Measurements from ENCODE around the gene TNRC18. TPM values are rescaled to one million over a fixed set of nuclear protein-coding genes. Genes with fewer than 3 reads are reported as not detected.
"Not testable (repeated sequence)": the region's sequence is repeated elsewhere in the genome, so short reads cannot be mapped to it uniquely, and the experiment has no call there.

The TNRC18 gene
- total and polyA plus RNA-seq, 9 of the 15 experiments (the other 6 are each of a cell fraction or from before 2014, with no cell fraction given): 0.03 to 43.2 (median 18.0) TPM

DNA sequence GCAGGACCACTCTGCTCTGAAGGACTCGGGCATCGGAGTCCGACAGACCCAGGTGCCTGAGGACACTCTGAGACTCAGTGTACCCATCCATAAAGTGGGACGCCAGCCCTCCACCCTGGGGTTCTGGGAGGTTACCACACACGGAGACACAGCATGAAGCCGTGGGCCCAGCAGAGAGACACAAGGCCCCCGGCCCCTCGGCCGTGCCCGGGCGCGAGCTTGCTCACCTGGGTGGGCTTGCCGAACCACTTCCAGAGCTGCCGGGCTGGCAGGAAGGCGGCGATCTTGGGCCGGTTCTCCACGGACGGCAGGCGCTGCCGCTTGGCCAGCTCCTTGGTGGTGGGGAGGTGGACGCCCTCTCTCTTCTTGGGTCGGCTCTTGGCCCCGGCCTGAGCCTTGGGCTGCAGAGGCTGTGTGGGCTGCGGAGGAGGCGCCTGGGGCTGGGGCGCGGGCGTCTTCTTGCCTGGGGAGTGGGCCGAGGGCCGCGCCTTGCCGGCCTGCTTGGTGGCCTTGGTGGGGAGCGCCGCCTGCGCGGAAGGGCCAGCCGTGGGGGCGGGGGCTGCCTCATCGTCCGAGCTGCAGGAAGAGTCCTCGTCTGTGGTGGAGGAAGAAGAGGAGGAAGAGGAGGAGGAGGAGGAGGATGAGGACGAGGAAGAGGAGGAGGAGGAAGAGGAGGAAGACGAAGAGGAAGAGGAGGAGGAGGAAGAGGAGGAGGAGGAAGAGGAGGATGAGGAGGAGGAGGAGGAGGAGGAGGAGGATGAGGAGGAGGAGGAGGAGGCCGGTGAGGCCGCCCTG lies 111.2 kb downstream of the TNRC18 start:
- H3K27me3 ChIP-seq (ENCODE audit: control insufficient read depth in 2 of 2, insufficient read depth in 2 of 2, low read length in 2 of 2); H3K4me3 ChIP-seq; H2AFZ ChIP-seq (ENCODE audit: low read depth, low read length); H3K4me1 ChIP-seq (replicated peaks in 1 of 2; ENCODE audit: control insufficient read depth in 2 of 2, insufficient read depth in 2 of 2, low read length in 2 of 2); DNase-seq (ENCODE audit: extremely low read depth in 1 of 4, low spot score in 3 of 4); H3K79me2 ChIP-seq (ENCODE audit: control insufficient read depth, insufficient read depth, low read length); BruUV-seq (replicated peaks); ATAC-seq; H4K20me1 ChIP-seq (replicated peaks; ENCODE audit: control insufficient read depth, insufficient read depth, low read length); intact Hi-C loops (cut with micrococcal nuclease); H3K9me1 ChIP-seq (ENCODE audit: control insufficient read depth, insufficient read depth, low read length); POLR2A ChIA-PET; FAIRE-seq; H3K9me3 ChIP-seq (replicated peaks; ENCODE audit: control insufficient read depth, insufficient read depth, low read depth, low read length); H3K27ac ChIP-seq (ENCODE audit: extremely low read depth, low read depth, low read length); H3K4me2 ChIP-seq (ENCODE audit: insufficient read depth, low read length); H3K9ac ChIP-seq (ENCODE audit: insufficient read depth in 1 of 2, low read depth in 2 of 2, low read length in 2 of 2); CTCF ChIA-PET (ENCODE audit: low intra/inter-chr PET ratio); in situ Hi-C loops (cut with MboI): not testable (repeated sequence)
- TF ChIP-seq POLR2G (IDR thresholded peaks at IDR 0.05; ENCODE audit: low read depth, low read length) (0 out of 2 replicates have a peak, but pooled peaks have one; percentile 24), ZNF263 (CRISPR knock-in tag; IDR thresholded peaks at IDR 0.05; ENCODE audit: borderline replicate concordance) (peak; percentile 71; the same call in 1 of the 2 replicates)
- WGBS (ENCODE audit: insufficient coverage, low coverage, missing lambda C conversion rate): 92% methylated on average over 16 of the region's 46 CpGs
- H3K36me3 ChIP-seq (ENCODE audit: control insufficient read depth, insufficient read depth, low read length): peaks cover 11% of the 10 kb centered on the region; the same call in 2 of the 3 replicates

DNA sequence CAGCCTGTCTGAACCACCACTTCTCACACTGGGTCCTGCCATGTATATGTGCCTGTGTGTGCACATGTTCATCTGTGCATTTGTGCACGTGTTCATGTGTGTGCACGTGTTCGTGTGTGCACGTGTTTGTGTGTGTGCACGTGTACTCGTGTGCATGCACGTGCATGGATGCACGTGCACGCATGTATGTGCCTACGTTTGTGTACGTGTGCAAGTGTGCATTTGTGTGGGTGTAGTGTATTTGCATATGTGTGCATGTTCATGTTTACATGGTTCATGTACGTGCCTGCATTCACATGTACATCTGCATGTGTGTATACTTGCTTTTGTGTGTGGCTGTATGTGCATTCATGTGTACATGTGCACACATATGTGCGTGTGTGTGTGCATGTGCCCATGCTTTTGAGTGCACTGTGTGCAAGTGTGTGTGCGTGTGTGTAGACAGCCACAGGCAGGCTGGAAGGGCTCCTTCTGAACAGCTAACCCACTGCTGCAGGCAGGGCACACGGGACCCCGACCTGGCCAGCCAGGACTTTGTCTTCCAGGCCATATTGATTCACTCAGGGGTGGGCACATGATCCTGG lies 112.7 kb downstream of the TNRC18 start:
- no peak overlapping the region for H3K27ac ChIP-seq (ENCODE audit: extremely low read depth, low read depth, low read length)
- no peaks in the 10 kb centered on the region for H3K4me1 ChIP-seq (replicated peaks in 1 of 2; ENCODE audit: control insufficient read depth in 2 of 2, insufficient read depth in 2 of 2, low read length in 2 of 2)
- H3K9me3 ChIP-seq (replicated peaks; ENCODE audit: control insufficient read depth, insufficient read depth, low read depth, low read length): no peaks in the 10 kb centered on the region
- H4K20me1 ChIP-seq (replicated peaks; ENCODE audit: control insufficient read depth, insufficient read depth, low read length): no peaks in the 10 kb centered on the region
- H3K36me3 ChIP-seq (ENCODE audit: control insufficient read depth, insufficient read depth, low read length): peaks cover 11% of the 10 kb centered on the region; the same call in 2 of the 3 replicates
- no peaks in the 10 kb centered on the region for H3K79me2 ChIP-seq (ENCODE audit: control insufficient read depth, insufficient read depth, low read length)
- 90% methylated on average over 16 of the region's 16 CpGs for WGBS (ENCODE audit: insufficient coverage, low coverage, missing lambda C conversion rate)
- no peak overlapping the region for H3K9ac ChIP-seq (ENCODE audit: insufficient read depth in 1 of 2, low read depth in 2 of 2, low read length in 2 of 2)
- POLR2A ChIA-PET: no interaction called here
- FAIRE-seq: no peak
- H3K9me1 ChIP-seq (ENCODE audit: control insufficient read depth, insufficient read depth, low read length): no peaks in the 10 kb centered on the region
- TF ChIP-seq KDM1A (IDR thresholded peaks at IDR 0.05): peak in 1 of 2 experiments; percentile 91; a peak in 1 of 4 replicates
- no peak for TF ChIP-seq EHMT2 (IDR thresholded peaks at IDR 0.05)
- no peak for TF ChIP-seq LEF1 (IDR thresholded peaks at IDR 0.05)
- TF ChIP-seq IRF2 (CRISPR knock-in tag; IDR thresholded peaks at IDR 0.05): peak; percentile 76; the same call in 1 of the 2 replicates
- no peak for TF ChIP-seq GTF2E2 (tag; IDR thresholded peaks at IDR 0.05)
- 0 out of 2 replicates have a peak, but pooled peaks have one; percentile 23 for TF ChIP-seq ZNF143 (CRISPR knock-in tag; IDR thresholded peaks at IDR 0.05)
- CTCF ChIA-PET (ENCODE audit: low intra/inter-chr PET ratio): no interaction called here
- in situ Hi-C loops (cut with MboI) (no loop called here), intact Hi-C loops (cut with micrococcal nuclease) (no loop called here)
- H3K27me3 ChIP-seq (ENCODE audit: control insufficient read depth in 2 of 2, insufficient read depth in 2 of 2, low read length in 2 of 2): no peaks in the 10 kb centered on the region
- no peak for DNase-seq (ENCODE audit: extremely low read depth in 1 of 4, low spot score in 3 of 4)
- ATAC-seq: no peak
- H3K4me2 ChIP-seq (ENCODE audit: insufficient read depth, low read length): no peak overlapping the region
- no peak overlapping the region for H3K4me3 ChIP-seq
- H2AFZ ChIP-seq (ENCODE audit: low read depth, low read length): no peak overlapping the region
- no TSS peak for BruUV-seq (replicated peaks)
